Effector memory CD8-positive, alpha-beta T cell (primary cell): Measurements from ENCODE around the gene GJD4.
A peak's percentile ranks its signal among the peaks of the same experiment; 100 is the strongest.

ENCODE experiments used
- ATAC-seq: fragments of 150-1000 bp; cut with Tn5 transposase; replicated peaks from 2 replicates; pipeline ENCODE4 v1.10.0; 2021; ENCODE audit warnings: mild to moderate bottlenecking, moderate library complexity
- DNase-seq, 3 experiments: peaks; one replicate each; pipeline ENCODE4 v3.0.0; 2021
- H3K27ac Mint-ChIP-seq, 2 donors: one replicate each; pipeline ENCODE4 v1.8.0; 2022; ENCODE audit warnings: mild to moderate bottlenecking in 2 of 2, mixed read lengths in 2 of 2, moderate library complexity in 2 of 2
- H3K27me3 Mint-ChIP-seq, 2 donors: one replicate each; pipeline ENCODE4 v1.8.0; 2022; ENCODE audit warnings: mixed read lengths in 2 of 2
- H3K36me3 Mint-ChIP-seq: one replicate; pipeline ENCODE4 v1.8.0; 2022; ENCODE audit warnings: mild to moderate bottlenecking, moderate library complexity, mixed read lengths; ENCODE audit not compliant: insufficient read depth
- H3K4me1 Mint-ChIP-seq, 2 donors: one replicate each; pipeline ENCODE4 v1.8.0; 2022; ENCODE audit warnings: low read depth in 2 of 2, mixed read lengths in 2 of 2
- H3K4me3 Mint-ChIP-seq, 2 donors: one replicate each; pipeline ENCODE4 v1.8.0; 2022; ENCODE audit warnings: mild to moderate bottlenecking in 2 of 2, mixed read lengths in 2 of 2, moderate library complexity in 2 of 2
- H3K9me3 Mint-ChIP-seq, 2 donors: one replicate each; pipeline ENCODE4 v1.8.0; 2022; ENCODE audit warnings: mixed read lengths in 2 of 2

GJD4 gene

DNA sequence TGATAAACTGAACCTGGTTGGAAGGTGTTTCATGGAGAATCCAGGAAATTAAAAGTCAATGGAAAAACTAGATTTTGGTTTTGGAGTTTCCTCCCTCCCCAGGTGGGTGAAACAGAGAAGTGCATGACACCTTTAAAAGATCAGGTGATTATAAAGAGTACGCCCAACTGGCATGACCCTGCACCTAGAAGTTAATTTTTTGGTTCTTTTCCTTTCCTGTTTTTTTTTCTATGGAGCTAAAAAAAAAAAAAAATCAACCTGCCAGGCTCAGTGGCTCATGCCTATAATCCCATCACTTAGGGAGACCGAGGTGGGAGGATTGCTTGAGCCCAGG, 7.9 kb downstream of the GJD4 start:
- H3K4me3 Mint-ChIP-seq, result no peak overlapping the region
- no peaks in the 10 kb centered on the region for H3K36me3 Mint-ChIP-seq
- ATAC-seq, result no peak
- no peak for DNase-seq
- no peak overlapping the region for H3K27ac Mint-ChIP-seq
- no peaks in the 10 kb centered on the region for H3K9me3 Mint-ChIP-seq
- no peaks in the 10 kb centered on the region for H3K4me1 Mint-ChIP-seq
- peaks cover 29 to 67% of the 10 kb centered on the region in 2 donors for H3K27me3 Mint-ChIP-seq

DNA sequence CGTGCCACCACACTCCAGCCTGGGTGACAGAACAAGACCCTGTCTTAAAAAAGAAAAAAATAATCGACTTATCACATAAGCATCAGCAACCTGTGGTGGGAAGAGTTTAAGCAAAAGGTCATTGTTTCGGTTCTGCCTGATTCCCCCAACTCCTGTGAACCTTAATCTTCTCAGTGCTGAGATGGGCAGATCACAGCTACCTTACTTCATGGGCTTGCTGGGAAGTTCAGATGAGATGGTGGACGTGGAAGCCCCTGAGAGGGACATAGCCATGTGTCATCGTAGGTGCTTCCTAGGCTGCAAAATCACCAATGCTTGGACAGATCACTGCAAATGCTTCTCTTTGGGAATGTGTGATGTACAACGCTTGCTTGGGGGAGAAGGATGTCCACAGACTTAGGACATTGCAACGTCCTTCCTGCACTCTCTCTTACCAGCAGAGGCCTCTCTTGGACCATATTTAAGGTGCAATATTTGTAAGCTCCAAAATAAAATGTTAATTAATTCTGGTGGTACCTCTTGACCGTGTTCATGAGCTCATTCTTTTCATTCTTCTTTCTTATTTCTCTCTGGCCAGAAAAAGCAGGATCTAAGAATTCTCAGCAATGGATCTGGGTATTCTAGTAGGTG, 8.6 kb downstream of the GJD4 start:
- ATAC-seq (no peak), DNase-seq (no peak)
- no peak overlapping the region for H3K4me3 Mint-ChIP-seq
- no peak overlapping the region for H3K27ac Mint-ChIP-seq
- no peaks in the 10 kb centered on the region for H3K9me3 Mint-ChIP-seq
- H3K4me1 Mint-ChIP-seq, result no peaks in the 10 kb centered on the region
- H3K27me3 Mint-ChIP-seq, result peaks cover 29 to 67% of the 10 kb centered on the region in 2 donors
- no peaks in the 10 kb centered on the region for H3K36me3 Mint-ChIP-seq

DNA sequence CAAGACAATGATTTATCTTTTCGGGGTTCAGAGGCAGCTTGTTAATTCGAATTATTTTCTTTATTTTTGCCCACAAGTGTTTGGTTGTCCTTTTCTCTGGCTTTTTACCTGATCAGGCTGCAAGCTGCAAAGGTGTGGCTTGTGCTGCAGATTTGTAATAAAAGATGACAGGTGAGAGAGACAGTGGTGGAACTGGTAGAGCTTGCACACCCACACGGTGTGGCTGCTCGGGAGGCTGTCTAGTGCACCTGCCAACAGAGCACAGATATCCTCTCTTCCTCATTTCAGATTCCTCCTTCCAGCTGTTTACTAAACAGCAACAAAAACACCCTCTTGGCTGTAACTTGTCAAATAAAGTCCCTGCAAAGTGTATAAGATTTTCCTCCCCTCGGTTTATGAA, 9.2 kb downstream of the GJD4 start:
- no peak for DNase-seq
- H3K36me3 Mint-ChIP-seq, result no peaks in the 10 kb centered on the region
- ATAC-seq, result no peak
- no peaks in the 10 kb centered on the region for H3K4me1 Mint-ChIP-seq
- no peaks in the 10 kb centered on the region for H3K9me3 Mint-ChIP-seq
- no peak overlapping the region for H3K27ac Mint-ChIP-seq
- no peak overlapping the region for H3K4me3 Mint-ChIP-seq
- peaks cover 29 to 67% of the 10 kb centered on the region in 2 donors for H3K27me3 Mint-ChIP-seq

DNA sequence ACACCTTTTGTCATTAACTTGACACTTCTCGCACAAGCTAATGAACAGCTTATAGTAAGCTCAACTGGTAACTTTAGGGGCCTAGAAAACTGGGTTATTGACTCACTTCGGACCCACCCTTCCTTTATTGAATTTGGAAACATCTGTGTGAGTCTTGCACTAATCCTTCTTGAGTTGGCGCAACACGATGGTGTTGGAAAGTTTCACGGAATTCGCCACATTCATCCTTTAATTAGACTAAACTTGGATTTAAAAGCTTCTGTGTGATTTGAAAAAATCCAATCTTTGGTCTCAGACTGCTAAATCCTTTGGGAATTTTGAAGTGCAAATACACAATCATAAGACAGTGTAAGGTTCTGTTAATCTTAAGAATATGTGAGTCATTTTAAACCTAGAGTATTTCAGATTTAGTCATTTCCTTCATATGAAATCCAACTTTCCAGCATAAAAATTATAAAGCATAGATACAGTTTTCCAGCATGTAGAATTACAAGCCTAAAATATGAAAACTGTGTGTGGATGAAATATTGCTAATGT, 21.9 kb downstream of the GJD4 start:
- H3K4me3 Mint-ChIP-seq, result no peak overlapping the region
- DNase-seq, result no peak
- no peaks in the 10 kb centered on the region for H3K4me1 Mint-ChIP-seq
- no peaks in the 10 kb centered on the region for H3K9me3 Mint-ChIP-seq
- peaks cover 29 to 38% of the 10 kb centered on the region in 2 donors for H3K27me3 Mint-ChIP-seq
- no peaks in the 10 kb centered on the region for H3K36me3 Mint-ChIP-seq
- ATAC-seq, result no peak
- no peak overlapping the region for H3K27ac Mint-ChIP-seq

DNA sequence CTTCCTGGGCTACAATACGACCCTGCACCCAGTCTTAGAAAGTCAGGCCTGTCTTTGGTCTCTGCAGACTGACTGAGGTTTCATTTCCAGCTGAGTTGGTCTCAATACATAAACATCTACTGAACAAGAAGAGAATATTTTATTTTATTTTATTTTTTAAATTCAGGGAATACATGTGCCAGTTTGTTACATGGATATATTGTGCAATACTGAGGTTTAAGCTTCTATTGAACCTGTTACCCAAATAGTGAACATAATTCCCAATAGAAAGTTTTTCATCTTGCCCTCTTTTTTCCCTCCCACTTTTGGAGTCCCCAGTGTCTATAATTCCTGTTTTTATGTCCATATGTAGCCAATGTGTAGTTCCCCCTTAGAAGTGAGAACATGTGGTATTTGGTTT, 26.3 kb downstream of the GJD4 start:
- peaks cover 19 to 33% of the 10 kb centered on the region in 2 donors for H3K27me3 Mint-ChIP-seq
- H3K9me3 Mint-ChIP-seq, result no peaks in the 10 kb centered on the region
- no peak overlapping the region for H3K4me3 Mint-ChIP-seq
- no peak for ATAC-seq
- no peak overlapping the region for H3K27ac Mint-ChIP-seq
- peaks cover 0 to 4% of the 10 kb centered on the region in 2 donors for H3K4me1 Mint-ChIP-seq
- H3K36me3 Mint-ChIP-seq, result no peaks in the 10 kb centered on the region
- no peak for DNase-seq

DNA sequence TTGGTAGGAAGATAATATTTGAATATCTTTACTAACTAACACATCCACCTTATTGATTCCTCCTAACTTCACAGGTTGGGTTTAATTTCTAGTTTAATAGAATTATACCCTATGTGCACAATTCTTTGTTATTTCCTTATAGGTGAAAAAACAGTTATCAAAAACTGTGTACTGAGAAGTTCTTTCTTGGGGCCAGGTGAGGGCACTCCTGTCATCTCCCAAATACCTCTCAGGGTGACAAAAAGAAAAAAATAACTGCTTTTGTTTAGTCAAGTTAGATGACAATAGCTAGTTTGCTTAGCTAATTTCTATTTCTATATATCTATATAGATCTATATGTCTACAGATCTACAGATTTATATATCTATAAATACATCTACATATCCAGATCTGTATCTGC, 26.9 kb downstream of the GJD4 start:
- Mint-ChIP-seq H3K4me3 (no peak overlapping the region), H3K36me3 (no peaks in the 10 kb centered on the region), H3K4me1 (peaks cover 0 to 4% of the 10 kb centered on the region in 2 donors), H3K27me3 (peaks cover 23 to 39% of the 10 kb centered on the region in 2 donors), H3K27ac (no peak overlapping the region), H3K9me3 (no peaks in the 10 kb centered on the region)
- no peak for ATAC-seq
- no peak for DNase-seq

DNA sequence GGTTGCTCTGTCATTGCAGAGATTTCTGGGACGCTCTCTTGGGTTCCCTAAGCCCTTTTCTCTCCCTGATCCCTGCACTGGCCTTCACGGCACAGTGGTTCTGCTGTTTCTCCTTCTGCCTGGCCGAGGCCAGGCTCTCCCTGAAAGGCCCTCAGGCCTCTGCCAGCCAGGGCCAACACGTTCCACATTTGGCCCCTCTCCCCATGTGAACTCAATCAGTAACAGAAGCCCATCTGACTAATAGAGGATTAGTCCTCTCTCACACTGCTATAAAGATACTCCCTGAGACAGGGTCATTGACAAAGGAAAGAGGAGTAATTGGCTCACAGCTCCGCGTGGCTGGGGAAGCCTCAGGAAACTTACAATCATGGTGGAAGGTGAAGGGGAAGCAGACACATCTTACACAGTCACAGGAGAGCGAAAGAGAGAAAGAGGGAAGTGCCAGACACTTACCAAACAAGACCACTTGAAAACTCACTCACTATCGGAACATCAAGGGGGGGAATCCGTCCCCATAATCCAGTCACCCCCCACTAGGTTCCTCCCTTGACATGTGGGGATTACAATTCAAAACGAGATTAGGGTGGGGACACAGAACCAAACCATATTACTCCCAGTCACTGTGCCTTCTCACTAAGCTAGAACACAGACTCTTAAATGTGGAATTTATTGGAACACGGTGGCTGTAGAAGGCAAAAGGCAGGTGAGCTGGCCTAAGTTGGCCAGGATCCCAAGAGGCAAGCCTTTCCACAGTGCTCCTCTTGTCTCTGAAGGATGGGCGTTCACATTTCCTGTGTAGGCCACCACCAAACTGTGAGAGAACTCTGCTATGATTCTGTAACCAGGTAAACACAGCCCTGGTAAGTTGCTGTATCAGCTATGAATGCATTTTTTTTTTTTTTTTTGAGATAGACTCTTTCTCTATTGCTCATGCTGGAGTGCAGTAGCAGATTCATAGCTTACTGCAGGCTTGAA, 28.2 kb downstream of the GJD4 start:
- ATAC-seq (no peak), DNase-seq (no peak)
- no peaks in the 10 kb centered on the region for H3K36me3 Mint-ChIP-seq
- no peak overlapping the region for H3K27ac Mint-ChIP-seq
- peaks cover 33 to 38% of the 10 kb centered on the region in 2 donors for H3K27me3 Mint-ChIP-seq
- no peaks in the 10 kb centered on the region for H3K9me3 Mint-ChIP-seq
- peaks cover 0 to 4% of the 10 kb centered on the region in 2 donors for H3K4me1 Mint-ChIP-seq
- H3K4me3 Mint-ChIP-seq, result no peak overlapping the region

DNA sequence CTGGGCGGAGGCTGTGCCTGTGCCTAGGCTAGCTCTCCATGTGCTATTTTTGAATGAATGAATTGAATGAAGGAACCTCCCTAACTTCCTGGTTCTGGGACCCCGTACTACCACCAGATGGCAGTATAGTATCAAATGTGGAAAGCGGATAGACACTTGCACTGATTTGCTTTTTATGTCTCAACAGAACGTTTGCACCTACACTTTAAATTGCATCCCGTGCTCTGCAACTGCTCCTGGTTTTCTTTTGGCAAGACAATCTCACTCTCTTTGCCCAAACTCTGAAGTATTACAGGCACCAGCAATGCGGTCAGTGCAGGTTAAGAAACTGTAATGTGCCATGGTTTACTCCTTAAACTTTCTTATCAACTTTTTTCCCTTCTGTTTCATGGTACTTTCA, 30.4 kb downstream of the GJD4 start:
- peaks cover 8 to 10% of the 10 kb centered on the region in 2 donors for H3K4me1 Mint-ChIP-seq
- ATAC-seq (peak; percentile 75), DNase-seq (peak; percentile 25 to 44 (median 35))
- no peaks in the 10 kb centered on the region for H3K36me3 Mint-ChIP-seq
- H3K9me3 Mint-ChIP-seq, result no peaks in the 10 kb centered on the region
- H3K27ac Mint-ChIP-seq, result no peak overlapping the region
- peaks cover 32 to 43% of the 10 kb centered on the region in 2 donors for H3K27me3 Mint-ChIP-seq
- H3K4me3 Mint-ChIP-seq, result no peak overlapping the region

DNA sequence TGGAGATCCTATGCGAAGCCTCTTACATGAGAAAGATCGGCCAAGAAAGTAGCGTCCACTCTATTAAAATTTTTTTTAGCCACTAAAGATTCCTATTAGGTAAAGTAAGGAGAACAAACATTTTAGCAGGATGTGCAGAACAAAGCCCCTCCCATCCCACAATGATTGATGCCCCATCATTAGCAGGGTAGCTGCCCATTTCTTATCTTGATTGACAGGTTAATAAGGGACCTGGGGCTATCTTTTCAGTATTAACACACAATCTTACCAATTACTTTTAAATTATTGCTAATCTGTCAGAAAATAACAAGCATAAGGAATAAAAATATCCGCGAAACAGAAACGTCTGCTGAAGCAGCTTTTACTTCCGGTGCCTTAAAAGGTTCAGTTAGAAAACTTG, 31.8 kb downstream of the GJD4 start:
- peaks cover 22 to 43% of the 10 kb centered on the region in 2 donors for H3K27me3 Mint-ChIP-seq

DNA sequence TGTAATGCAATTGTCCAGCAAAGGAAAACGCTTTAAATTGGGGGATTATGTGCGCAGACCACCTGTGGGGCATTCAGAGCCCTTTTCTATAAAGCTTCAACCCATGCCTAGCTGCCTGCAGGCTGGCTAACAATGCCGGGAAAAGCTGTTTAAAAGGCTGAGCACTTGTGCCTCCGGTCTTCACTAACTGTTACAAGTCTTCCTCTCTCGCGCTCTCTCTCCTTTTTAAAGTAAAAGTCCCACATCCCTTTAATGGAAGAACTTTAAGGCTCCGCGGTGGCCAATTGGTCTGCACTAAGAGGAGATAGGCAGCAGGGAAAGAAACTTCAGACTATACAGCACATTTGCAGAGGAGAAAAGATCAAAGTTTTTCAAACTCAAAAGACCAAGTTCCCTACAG, 32.3 kb downstream of the GJD4 start:
- Mint-ChIP-seq H3K36me3 (no peaks in the 10 kb centered on the region), H3K27ac (no peak overlapping the region), H3K9me3 (no peaks in the 10 kb centered on the region), H3K4me3 (no peak overlapping the region), H3K27me3 (peaks cover 22 to 43% of the 10 kb centered on the region in 2 donors), H3K4me1 (peaks cover 11 to 15% of the 10 kb centered on the region in 2 donors)
- ATAC-seq (no peak), DNase-seq (no peak)

More for the DNA sequence above, 31.8 kb downstream of the GJD4 start:
- Mint-ChIP-seq H3K4me1 (peaks cover 8 to 13% of the 10 kb centered on the region in 2 donors), H3K9me3 (no peaks in the 10 kb centered on the region), H3K36me3 (no peaks in the 10 kb centered on the region), H3K4me3 (peak overlapping the region in 1 of 2 donors; percentile 31), H3K27ac (no peak overlapping the region)
- no peak for DNase-seq
- ATAC-seq, result no peak

DNA sequence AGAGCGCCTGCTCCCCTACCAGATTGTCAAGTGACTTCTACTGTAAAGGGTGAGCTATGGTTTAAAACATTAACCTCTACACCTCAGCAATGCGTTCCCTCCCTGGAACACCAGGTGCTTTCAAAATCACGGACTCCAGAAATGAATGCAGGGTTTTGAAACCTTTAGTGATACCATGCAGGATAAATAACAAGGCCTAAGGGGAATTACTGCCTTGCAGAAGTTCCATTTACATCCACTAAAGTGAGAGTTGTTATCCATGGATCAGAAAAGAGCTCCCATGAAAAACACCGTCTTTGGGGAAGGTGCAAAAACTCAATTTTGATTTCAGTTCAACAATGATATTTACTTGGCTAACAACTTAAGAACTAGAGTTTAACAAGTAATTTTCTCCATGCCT, 33.0 kb downstream of the GJD4 start:
- H3K27me3 Mint-ChIP-seq, result peaks cover 15 to 38% of the 10 kb centered on the region in 2 donors
- peaks cover 13 to 15% of the 10 kb centered on the region in 2 donors for H3K4me1 Mint-ChIP-seq
- ATAC-seq, result no peak
- H3K9me3 Mint-ChIP-seq, result no peaks in the 10 kb centered on the region
- no peak overlapping the region for H3K27ac Mint-ChIP-seq
- no peak overlapping the region for H3K4me3 Mint-ChIP-seq
- H3K36me3 Mint-ChIP-seq, result no peaks in the 10 kb centered on the region
- no peak for DNase-seq

DNA sequence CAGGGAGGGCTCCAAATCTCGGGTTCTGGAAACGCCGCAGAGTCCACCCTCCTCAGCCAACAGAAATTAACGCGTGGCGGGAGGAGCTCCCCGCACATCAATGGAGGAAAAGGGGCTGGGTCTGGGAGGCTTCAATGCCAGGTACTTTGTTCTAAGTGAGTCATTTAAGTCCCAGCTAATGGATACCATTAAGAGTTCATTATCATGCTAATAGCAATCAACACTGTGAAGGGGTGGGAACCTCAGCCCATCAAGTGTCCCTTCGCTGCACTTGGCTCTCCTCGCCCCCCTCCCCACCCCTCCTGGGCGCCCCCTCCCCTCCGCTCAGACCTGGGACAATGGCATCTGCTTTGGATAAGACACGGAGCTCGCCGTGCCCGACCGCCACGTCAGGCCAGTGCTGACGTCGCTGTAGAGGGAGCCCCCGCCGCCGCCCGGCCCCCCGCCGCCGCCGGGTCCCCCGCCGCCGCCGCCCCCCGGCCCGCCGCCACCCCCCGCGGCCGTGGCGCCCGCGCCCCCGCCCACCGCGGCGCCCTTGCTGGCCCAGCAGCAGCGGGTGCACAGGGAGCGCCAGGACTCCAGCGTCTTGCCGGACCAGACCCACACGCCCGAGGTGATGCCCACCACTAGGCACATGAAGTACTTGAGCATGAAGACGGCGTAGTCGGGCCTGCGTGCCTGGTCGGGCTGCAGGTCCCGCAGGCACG, 34.0 kb downstream of the GJD4 start:
- Mint-ChIP-seq H3K27me3 (peaks cover 20 to 34% of the 10 kb centered on the region in 2 donors), H3K36me3 (no peaks in the 10 kb centered on the region), H3K27ac (no peak overlapping the region), H3K9me3 (no peaks in the 10 kb centered on the region), H3K4me1 (peaks cover 18 to 22% of the 10 kb centered on the region in 2 donors), H3K4me3 (peak overlapping the region; percentile 56 to 61)
- DNase-seq, result no peak
- no peak for ATAC-seq

DNA sequence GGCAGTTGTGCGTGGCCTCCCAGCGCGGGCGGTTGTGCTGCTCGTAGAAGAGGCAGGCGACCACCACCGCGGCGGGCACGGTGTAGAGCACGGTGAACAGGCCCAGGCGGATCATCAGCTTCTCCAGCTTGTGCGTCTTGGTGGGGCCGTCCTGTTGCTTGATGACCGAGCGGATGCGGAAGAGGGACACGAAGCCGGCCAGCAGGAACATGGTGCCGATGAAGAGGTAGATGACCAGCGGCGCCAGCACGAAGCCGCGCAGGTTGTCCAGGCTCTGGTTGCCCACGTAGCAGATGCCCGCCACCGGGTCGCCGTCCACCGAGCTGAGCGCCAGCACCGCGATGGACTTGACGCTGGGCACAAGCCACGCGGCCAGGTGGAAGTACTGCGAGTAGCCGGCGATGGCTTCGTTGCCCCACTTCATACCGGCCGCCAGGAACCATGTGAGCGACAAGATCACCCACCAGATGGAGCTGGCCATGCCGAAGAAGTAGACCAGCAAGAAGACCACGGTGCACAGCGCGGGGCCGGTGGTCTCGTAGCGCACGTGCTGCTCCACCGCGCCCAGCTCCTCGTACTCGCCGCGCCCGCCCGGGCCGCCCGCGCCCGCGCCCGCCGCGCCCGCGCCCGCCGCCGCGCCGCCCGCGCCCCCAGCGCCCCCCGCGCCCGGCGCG, 34.7 kb downstream of the GJD4 start:
- Mint-ChIP-seq H3K27me3 (peaks cover 27 to 34% of the 10 kb centered on the region in 2 donors), H3K9me3 (no peaks in the 10 kb centered on the region), H3K4me3 (peak overlapping the region; percentile 77 to 82), H3K36me3 (no peaks in the 10 kb centered on the region), H3K27ac (no peak overlapping the region), H3K4me1 (peaks cover 18 to 26% of the 10 kb centered on the region in 2 donors)
- DNase-seq (no peak), ATAC-seq (no peak)
